Chondrocyte (in vitro differentiated cells): Measurements from ENCODE around the gene FSD1L. TPM values are rescaled to one million over a fixed set of nuclear protein-coding genes. Genes with fewer than 3 reads are reported as not detected.
"Not testable (repeated sequence)": the region's sequence is repeated elsewhere in the genome, so short reads cannot be mapped to it uniquely, and the experiment has no call there.

Experiments
- DNase-seq: peaks from one replicate; pipeline ENCODE4 v3.0.0; 2021; ENCODE audit warnings: mixed read lengths, low spot score
- H3K27ac Mint-ChIP-seq: one replicate; pipeline ENCODE4 v1.8.0; 2021; ENCODE audit warnings: mild to moderate bottlenecking, moderate library complexity, mixed read lengths; ENCODE audit not compliant: unreplicated experiment
- H3K27me3 Mint-ChIP-seq: 2 replicates; pipeline ENCODE4 v1.8.0; 2021; ENCODE audit warnings: low read depth, mixed read lengths
- H3K36me3 Mint-ChIP-seq: 2 replicates; pipeline ENCODE4 v1.8.0; 2021; ENCODE audit warnings: low read depth, mixed read lengths
- H3K4me1 Mint-ChIP-seq: 2 replicates; pipeline ENCODE4 v1.8.0; 2021; ENCODE audit warnings: low read depth, mild to moderate bottlenecking, mixed read lengths
- H3K4me3 Mint-ChIP-seq: one replicate; pipeline ENCODE4 v1.8.0; 2021; ENCODE audit warnings: mild to moderate bottlenecking, moderate library complexity, mixed read lengths; ENCODE audit not compliant: unreplicated experiment
- H3K9me3 Mint-ChIP-seq: 2 replicates; pipeline ENCODE4 v1.8.0; 2021; ENCODE audit warnings: low read depth, mixed read lengths
- total RNA-seq: library from RNA; stranded (reverse); gene quantifications from 3 replicates; pipeline ENCODE4 v1.2.1, GENCODE V29; 2021
- TF ChIP-seq, protein P1 (sequence below): fragments of 200-600 bp; sonication (generic); IDR thresholded peaks from 2 replicates; pipeline ENCODE4 v1.5.0; 2021; ENCODE audit warnings: antibody characterized with exemption, mild to moderate bottlenecking, moderate library complexity

FSD1L gene
- total RNA-seq, 1 donor from 2014 or later, result 5.6 TPM

DNA sequence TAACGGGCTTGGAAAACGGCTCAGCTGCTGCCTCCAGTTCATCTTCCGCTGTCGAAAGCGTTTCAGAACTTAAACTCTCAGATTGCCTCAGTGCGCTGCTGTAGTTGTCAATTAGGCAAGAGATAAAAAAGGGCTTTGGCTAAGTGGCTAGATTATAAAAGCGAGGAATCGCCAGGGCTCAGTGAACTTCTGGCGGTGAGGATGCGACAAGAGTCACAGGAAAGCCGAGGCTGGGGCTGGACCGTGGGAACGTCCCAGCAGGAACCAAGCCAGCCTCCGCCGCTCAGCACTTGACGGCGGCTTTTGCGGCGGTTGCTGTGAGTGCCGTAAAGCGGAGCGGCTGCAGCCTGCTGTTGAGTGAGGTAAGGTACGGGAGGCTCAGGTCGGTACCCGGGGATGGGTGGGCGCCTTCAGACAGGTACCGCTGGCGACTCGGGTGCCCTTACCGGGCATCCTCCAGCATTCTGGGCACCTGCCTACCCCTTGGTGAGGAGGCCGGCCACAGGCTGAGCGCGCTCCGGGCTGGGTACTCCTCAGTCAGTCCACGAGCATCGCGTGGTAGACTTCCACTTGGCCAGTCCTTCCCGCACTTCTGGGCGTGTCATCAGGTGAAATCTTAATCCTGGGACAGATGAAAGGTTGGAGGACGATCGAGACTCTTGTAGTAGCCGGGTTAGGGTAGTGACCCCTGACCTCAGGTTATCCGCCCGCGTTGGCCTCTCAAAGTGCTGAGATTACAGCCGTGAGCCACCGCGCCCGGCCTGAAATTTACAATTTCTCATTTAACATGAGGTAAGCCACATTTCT is 110.2 kb downstream of the FSD1L start, which contains the start of gene FKTN:
Gene FKTN (plus strand): TSS at position 328 of the 807 bp plus-strand sequence. CDS start 16,902 bp downstream, outside the sequence.
- TF ChIP-seq, protein P1, sequence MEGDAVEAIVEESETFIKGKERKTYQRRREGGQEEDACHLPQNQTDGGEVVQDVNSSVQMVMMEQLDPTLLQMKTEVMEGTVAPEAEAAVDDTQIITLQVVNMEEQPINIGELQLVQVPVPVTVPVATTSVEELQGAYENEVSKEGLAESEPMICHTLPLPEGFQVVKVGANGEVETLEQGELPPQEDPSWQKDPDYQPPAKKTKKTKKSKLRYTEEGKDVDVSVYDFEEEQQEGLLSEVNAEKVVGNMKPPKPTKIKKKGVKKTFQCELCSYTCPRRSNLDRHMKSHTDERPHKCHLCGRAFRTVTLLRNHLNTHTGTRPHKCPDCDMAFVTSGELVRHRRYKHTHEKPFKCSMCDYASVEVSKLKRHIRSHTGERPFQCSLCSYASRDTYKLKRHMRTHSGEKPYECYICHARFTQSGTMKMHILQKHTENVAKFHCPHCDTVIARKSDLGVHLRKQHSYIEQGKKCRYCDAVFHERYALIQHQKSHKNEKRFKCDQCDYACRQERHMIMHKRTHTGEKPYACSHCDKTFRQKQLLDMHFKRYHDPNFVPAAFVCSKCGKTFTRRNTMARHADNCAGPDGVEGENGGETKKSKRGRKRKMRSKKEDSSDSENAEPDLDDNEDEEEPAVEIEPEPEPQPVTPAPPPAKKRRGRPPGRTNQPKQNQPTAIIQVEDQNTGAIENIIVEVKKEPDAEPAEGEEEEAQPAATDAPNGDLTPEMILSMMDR, result no peak
- peaks cover 16% of the 10 kb centered on the region for H3K4me1 Mint-ChIP-seq
- peak within 1 kb of the TSS; percentile 92 for H3K4me3 Mint-ChIP-seq
- peak; percentile 96 for DNase-seq
- no peaks in the 10 kb centered on the region for H3K27me3 Mint-ChIP-seq
- H3K9me3 Mint-ChIP-seq, result peaks cover 25% of the 10 kb centered on the region
- peaks cover 19% of the 10 kb centered on the region for H3K36me3 Mint-ChIP-seq
- H3K27ac Mint-ChIP-seq, result peak within 1 kb of the TSS; percentile 95

DNA sequence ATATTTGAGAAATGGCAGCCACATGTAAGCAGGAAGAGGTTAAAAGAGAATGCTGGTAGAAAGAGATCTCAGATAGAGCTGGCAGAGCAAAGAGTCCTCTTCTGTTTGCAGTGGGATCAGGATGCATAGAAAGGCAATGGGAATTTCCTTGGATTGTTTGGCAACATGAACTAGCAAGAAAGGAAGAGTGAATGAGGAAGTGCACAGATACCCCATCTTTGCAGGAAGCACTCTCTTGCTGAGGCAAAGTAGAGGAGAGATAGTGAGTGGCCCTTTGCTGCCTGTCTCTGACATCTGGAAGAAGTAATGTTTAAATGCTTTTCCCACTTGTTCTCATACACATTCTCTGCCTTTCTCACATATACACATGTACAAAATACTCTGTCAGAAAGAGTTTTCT is 124.6 kb downstream of the FSD1L start:
- H3K9me3 Mint-ChIP-seq, result peaks cover 27% of the 10 kb centered on the region
- H3K4me1 Mint-ChIP-seq, result no peaks in the 10 kb centered on the region
- no peak for DNase-seq
- no peak overlapping the region for H3K4me3 Mint-ChIP-seq
- no peak overlapping the region for H3K27ac Mint-ChIP-seq
- H3K27me3 Mint-ChIP-seq, result no peaks in the 10 kb centered on the region
- peaks cover 19% of the 10 kb centered on the region for H3K36me3 Mint-ChIP-seq
- TF ChIP-seq, protein P1, result no peak

DNA sequence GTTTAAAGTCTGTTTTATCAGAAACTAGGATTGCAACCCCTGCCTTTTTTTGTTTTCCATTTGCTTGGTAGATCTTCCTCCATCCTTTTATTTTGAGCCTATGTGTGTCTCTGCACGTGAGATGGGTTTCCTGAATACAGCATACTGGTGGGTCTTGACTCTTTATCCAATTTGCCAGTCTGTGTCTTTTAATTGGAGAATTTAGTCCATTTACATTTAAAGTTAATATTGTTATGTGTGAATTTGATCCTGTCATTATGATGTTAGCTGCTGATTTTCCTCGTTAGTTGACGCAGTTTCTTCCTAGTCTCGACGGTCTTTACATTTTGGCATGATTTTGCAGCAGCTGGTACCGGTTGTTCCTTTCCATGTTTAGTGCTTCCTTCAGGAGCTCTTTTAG is 132.1 kb downstream of the FSD1L start:
- H3K36me3 Mint-ChIP-seq, result peaks cover 18% of the 10 kb centered on the region
- DNase-seq, H3K4me3 Mint-ChIP-seq, H3K27me3 Mint-ChIP-seq, H3K9me3 Mint-ChIP-seq, H3K27ac Mint-ChIP-seq: not testable (repeated sequence)
- peaks cover 11% of the 10 kb centered on the region for H3K4me1 Mint-ChIP-seq

DNA sequence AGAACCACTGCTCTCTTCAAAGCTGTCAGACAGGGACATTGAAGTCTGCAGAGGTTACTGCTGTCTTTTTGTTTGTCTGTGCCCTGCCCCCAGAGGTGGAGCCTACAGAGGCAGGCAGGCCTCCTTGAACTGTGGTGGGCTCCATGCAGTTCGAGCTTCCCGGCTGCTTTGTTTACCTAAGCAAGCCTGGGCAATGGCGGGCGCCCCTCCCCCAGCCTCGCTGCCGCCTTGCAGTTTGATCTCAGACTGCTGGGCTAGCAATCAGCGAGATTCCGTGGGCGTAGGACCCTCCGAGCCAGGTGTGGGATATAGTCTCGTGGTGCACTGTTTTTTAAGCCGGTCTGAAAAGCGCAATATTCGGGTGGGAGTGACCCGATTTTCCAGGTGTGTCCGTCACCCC is 133.7 kb downstream of the FSD1L start:
- H3K27ac Mint-ChIP-seq, DNase-seq, H3K27me3 Mint-ChIP-seq, H3K9me3 Mint-ChIP-seq, H3K4me3 Mint-ChIP-seq: not testable (repeated sequence)
- H3K4me1 Mint-ChIP-seq, result peaks cover 11% of the 10 kb centered on the region
- H3K36me3 Mint-ChIP-seq, result peaks cover 10% of the 10 kb centered on the region

DNA sequence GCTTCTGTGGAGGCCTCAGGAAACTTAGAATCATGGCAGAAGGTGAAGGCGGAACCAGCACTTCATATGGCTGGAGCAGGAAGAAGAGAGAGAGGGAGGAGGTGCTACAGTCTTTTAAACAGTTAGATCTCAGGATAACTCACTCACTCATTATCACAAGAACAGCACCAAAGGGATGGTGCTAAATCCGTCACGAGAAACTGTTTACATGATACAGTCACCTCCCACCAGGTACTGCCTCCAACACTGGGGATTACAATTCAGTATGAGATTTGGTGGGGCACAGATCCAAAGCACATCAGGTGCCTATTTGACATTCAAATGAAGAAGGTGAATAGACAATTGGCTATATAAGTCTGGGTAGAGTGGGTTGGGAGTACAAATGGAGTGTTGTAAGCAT is 145.3 kb downstream of the FSD1L start:
- H3K36me3 Mint-ChIP-seq, result peaks cover 17% of the 10 kb centered on the region
- TF ChIP-seq, protein P1, result no peak
- H3K27ac Mint-ChIP-seq, result no peak overlapping the region
- peaks cover 16% of the 10 kb centered on the region for H3K9me3 Mint-ChIP-seq
- no peak for DNase-seq
- no peak overlapping the region for H3K4me3 Mint-ChIP-seq
- no peaks in the 10 kb centered on the region for H3K27me3 Mint-ChIP-seq
- H3K4me1 Mint-ChIP-seq, result no peaks in the 10 kb centered on the region

Other genes with a start within 250 kb of the FSD1L start
- 17.1 to 34.5 TPM (median 18.6 TPM) in 3 replicates for gene SLC44A1, start 203.4 kb upstream of the FSD1L start, total RNA-seq
- gene FKTN, start 110.1 kb downstream of the FSD1L start, total RNA-seq, result 16.2 to 21.9 TPM (median 21.4 TPM) in 3 replicates
- not detected in 3 replicates for gene TAL2, start 214.4 kb downstream of the FSD1L start, total RNA-seq
- 12.1 to 15.6 TPM (median 12.6 TPM) in 3 replicates for gene TMEM38B, start 246.5 kb downstream of the FSD1L start, total RNA-seq